ENCODE results near the gene ACOXL.
"Not testable (repeated sequence)": the region's sequence is repeated elsewhere in the genome, so short reads cannot be mapped to it uniquely, and the experiment has no call there.

Gene ACOXL

DNA sequence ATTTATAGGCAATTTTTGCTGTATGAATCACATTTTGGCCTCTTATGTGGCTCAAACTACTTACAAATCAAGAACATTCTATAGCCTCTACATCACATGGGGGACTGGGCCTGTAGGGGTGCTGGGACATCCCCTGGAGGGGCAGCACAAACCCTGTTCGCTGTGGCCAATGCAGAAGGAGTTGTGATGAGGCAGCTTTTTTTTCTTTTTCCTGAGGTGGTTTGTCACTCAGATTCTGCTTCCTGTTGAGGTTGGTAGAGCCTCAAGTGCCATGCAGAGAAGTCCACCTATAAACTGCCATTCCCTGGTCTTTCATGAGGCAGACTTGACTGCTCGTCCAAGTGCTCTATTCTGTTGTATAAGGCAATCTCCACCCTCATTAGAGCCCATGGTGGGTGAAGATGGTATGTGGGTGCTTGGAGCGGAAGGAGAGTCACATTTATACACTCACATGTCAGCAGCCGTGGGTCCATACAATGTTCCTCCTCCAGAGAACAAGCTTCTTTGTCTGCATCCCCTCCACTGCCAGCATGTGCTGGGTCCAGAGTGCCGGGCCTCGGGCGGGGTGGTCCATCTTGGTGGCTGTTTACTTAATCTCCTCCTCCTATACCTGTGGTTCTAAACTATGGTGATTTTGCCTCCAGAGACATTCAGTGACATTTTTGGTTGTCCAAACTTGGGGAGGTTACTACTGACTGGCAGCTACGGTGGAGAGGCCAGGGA, 120.3 kb downstream of the ACOXL start:
- no peak overlapping the region for H3K4me3 ChIP-seq (ENCODE audit: low read length)
- TF ChIP-seq, protein P1, sequence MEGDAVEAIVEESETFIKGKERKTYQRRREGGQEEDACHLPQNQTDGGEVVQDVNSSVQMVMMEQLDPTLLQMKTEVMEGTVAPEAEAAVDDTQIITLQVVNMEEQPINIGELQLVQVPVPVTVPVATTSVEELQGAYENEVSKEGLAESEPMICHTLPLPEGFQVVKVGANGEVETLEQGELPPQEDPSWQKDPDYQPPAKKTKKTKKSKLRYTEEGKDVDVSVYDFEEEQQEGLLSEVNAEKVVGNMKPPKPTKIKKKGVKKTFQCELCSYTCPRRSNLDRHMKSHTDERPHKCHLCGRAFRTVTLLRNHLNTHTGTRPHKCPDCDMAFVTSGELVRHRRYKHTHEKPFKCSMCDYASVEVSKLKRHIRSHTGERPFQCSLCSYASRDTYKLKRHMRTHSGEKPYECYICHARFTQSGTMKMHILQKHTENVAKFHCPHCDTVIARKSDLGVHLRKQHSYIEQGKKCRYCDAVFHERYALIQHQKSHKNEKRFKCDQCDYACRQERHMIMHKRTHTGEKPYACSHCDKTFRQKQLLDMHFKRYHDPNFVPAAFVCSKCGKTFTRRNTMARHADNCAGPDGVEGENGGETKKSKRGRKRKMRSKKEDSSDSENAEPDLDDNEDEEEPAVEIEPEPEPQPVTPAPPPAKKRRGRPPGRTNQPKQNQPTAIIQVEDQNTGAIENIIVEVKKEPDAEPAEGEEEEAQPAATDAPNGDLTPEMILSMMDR (IDR thresholded peaks at IDR 0.05; ENCODE audit: insufficient read depth, low read depth, low read length, missing control alignments): no peak
- no peak for DNase-seq (ENCODE audit: low read depth)

DNA sequence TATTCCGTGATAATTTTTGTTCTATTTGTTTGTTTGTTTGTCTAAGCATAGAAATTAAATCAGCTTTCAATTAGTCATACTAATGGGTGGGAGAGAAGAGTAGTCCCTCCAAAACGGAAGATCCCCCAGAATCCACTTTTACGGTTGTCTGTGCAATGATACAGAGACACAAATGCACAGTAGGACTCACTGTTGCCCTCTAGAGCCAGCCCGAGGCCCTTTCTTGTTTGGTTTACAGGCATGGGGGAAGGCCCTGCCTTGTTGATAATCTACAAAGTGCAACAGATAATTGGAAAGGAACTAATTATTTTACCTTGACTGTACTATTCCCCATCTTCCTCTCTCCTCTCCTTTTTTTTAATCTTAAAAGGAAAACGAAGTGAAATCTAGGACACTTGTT, 121.1 kb downstream of the ACOXL start:
- no peak overlapping the region for H3K4me3 ChIP-seq (ENCODE audit: low read length)
- peak; percentile 44 for DNase-seq (ENCODE audit: low read depth)
- TF ChIP-seq, protein P1 (IDR thresholded peaks at IDR 0.05; ENCODE audit: insufficient read depth, low read depth, low read length, missing control alignments): peak; percentile 66

DNA sequence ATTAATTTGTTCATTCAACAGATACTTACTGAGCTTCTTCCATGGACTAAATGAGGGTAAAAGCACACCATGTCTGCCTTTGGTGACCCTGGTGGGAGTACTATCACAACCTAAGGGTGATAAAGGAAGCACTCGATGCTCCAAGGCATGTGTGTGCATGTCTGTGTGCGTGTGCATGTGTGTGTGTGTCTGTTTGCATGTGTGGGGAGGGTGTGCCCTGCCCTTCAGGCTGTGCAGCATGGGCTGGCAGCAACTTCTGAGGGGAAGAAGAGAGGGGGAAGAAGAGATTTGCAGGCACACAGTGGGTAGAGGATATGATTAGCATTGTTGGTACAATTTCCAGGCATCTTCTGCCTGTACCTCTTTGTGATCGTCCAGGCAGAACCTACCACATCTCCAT, 121.6 kb downstream of the ACOXL start:
- TF ChIP-seq, protein P1 (IDR thresholded peaks at IDR 0.05; ENCODE audit: insufficient read depth, low read depth, low read length, missing control alignments): no peak
- no peak overlapping the region for H3K4me3 ChIP-seq (ENCODE audit: low read length)
- DNase-seq (ENCODE audit: low read depth): peak; percentile 13

DNA sequence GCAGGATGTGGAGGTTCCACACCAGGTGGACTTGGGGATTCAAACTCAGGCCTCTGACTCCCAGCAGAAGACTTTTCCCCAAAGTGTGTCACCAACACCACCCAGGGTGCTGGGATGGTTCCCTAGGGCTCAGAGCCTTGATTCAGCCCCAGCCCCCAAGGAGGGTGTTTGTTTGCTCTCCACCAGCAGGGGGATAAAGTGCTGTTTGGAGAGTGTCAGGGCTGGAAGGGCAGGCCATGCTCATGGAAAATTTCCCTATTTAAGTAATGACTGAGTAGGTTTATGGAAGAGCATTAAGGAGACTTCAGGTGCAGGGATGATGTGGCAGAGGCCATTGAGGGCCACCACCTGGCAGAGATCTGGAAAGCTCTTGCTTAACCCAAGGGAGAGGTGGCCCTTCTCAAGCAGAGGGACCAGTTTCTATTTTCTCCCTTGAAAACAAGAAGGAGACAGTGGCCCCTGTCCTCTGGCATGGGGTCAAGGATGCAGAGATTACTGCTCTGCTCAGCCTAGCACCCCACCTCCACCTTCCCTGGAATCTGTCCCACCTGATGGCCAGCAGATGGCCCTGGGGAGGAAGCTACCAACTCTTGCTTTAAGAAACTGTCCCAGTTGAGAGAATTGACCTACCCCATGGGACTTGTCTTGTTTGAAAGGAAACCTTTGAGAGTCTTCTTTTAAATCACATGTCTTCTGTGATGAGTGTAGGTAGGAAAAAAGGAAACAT, 122.1 kb downstream of the ACOXL start:
- DNase-seq (ENCODE audit: low read depth): no peak
- no peak overlapping the region for H3K4me3 ChIP-seq (ENCODE audit: low read length)
- TF ChIP-seq, protein P1 (IDR thresholded peaks at IDR 0.05; ENCODE audit: insufficient read depth, low read depth, low read length, missing control alignments): peak; percentile 27

DNA sequence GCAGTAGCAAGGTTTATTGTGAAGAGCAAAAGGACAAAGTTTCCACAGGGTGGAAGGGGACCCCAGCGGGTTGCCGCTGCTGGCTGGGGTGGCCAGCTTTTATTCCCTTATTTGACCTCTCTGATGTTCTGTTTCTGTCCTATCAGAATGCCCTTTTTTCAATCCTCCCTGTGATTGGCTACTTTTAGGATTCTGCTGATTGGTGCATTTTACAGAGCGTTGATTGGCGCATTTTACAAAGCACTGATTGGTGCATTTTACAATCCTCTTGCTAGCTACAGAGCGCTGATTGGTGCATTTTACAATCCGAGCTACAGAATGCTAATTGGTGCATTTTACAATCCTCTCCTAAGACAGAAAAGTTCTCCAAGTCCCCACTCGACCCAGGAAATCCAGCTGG, 123.5 kb downstream of the ACOXL start:
- H3K4me3 ChIP-seq (ENCODE audit: low read length); DNase-seq (ENCODE audit: low read depth): not testable (repeated sequence)

DNA sequence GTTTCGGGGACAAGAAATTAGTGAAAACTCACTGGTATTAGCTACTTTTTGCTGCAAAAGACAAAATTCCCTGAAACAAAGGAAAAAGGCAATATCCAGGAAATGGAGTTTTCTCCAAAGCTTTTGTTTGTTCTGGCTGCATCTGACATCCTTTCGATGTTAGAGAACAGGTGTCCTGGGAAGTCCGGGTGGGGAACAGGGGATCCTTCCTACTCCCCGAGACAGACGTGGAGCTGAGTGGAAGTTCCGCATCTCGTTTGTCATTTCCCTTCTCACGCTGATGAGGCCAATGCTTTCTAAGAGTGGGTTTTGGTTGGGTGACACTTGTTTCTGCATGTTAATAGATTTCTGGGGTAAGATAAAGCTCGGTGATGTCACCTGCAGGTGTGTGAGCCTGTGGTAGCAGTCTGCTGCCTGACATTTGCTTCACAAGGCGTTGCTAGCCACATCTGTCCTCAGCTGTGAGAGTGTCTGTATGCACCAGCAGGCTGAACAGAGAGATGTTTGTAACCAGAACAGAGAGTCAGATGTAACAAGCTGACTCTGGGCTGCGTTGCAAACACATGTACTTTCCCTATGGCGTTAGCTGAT, 125.9 kb downstream of the ACOXL start:
- TF ChIP-seq, protein P1 (IDR thresholded peaks at IDR 0.05; ENCODE audit: insufficient read depth, low read depth, low read length, missing control alignments): no peak
- no peak for DNase-seq (ENCODE audit: low read depth)
- no peak overlapping the region for H3K4me3 ChIP-seq (ENCODE audit: low read length)

DNA sequence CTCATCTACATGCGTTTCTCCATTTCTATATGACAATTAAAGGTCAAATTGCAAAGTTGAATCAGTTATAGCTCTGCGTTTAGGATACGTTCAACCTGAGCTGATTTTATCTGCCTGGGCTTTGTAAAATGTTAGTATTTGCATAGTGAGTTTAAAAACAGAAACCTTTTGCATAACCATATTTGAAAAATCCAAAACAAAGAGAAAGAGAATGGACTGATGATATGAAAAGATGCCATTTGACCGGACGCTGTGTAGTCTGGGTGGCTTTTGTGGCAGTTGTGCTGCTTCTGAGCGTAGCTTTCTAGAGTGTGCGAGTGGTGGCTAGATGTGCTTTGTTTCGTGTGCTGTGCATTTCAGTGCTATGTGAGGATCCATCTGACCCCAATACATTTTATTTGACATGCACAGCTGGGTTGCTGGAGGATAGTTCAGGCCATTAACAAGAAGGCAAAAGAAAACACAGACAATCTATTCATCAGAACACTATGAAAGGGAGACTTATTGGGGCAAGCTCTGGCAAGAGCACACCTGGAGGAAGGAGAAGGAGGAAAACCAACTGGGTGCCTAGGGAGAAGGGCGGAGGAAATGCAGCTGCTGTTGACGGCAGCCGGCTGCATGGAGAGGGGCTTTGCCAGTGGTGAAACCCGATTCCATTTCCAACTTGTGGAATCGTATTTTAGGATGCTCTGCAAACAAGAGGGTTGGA, 126.8 kb downstream of the ACOXL start:
- no peak for DNase-seq (ENCODE audit: low read depth)
- H3K4me3 ChIP-seq (ENCODE audit: low read length): no peak overlapping the region
- TF ChIP-seq, protein P1 (IDR thresholded peaks at IDR 0.05; ENCODE audit: insufficient read depth, low read depth, low read length, missing control alignments): no peak

Data from epithelial cell of esophagus (primary cell).